ELF-1 (cell line): ENCODE data around the gene SMAD1.
"Not testable (repeated sequence)": the region's sequence is repeated elsewhere in the genome, so short reads cannot be mapped to it uniquely, and the experiment has no call there.

Experiments used
- DNase-seq: peaks from one replicate; pipeline ENCODE4 v3.0.0-alpha.2; 2016; ENCODE audit warnings: low read depth, low spot score

Gene SMAD1

GRCh38 chr4:145527773-145528172 is 46.1 kb downstream of the SMAD1 start:
- no peak for DNase-seq

GRCh38 chr4:145528601-145529000 is 46.9 kb downstream of the SMAD1 start:
- DNase-seq: no peak

DNA sequence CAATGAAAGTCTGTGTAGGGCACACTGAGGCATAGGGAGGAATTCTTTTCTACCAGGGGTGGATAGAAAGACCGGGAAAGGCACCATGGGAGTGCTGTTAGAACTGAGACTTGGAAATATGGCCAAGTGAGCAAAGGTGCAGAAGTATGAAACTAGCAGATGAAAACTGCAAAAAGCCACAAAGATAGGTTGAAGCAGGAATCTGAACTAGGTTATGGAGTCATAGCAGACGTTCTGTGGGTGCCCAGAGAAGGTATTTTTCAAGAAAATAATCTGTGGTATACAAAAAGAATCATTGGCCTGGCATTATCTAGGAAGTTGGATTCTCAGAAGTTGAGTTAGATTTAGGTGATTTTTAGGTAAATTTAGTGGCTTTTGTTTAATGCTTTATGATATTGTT is 48.5 kb downstream of the SMAD1 start:
- DNase-seq: no peak

- DNase-seq: no peak
Measured at GRCh38 chr4:145530662-145531061, 49.0 kb downstream of the SMAD1 start.

DNA sequence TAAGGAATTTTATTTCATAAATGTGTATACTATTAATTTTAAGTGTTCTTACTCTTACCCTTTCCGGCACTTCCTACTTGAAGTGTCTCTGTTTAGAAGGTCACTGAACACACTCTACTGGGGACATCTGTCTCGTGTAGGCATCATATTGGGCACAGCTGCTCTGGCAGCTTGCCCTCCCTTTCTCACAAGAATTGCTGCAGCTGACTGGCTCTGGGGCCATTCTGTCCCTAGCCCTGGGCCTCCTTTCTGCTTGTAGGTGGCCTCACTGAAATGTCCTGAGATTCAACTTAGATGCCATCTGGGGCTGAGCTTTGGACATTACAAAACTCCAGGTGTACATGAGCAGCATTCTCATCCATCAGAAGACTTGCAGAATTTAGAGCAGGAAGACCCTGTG is 49.6 kb downstream of the SMAD1 start:
- no peak for DNase-seq

- no peak for DNase-seq
Measured at GRCh38 chr4:145531859-145532258, 50.2 kb downstream of the SMAD1 start.

- no peak for DNase-seq
Measured at GRCh38 chr4:145533001-145533400, 51.3 kb downstream of the SMAD1 start.

DNA sequence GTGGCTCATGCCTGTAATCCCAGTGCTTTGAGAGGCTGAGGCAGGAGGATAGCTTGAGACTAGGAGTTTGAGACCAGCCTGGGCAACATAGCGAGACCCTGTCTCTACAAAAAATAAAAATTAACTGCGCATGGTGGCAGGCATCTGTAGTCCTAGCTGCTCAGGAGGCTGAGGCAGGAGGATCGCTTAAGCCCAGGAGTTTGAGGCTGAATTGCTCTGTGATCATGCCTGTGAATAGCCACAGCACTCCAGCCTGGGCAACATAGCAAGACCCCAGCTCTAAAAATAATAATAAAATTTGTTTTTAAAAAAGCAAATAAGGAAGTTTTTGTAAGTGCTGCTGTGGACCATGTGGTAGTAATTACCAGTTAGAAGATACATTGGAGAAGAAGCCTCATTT is 51.8 kb downstream of the SMAD1 start:
- not testable (repeated sequence) for DNase-seq

DNA sequence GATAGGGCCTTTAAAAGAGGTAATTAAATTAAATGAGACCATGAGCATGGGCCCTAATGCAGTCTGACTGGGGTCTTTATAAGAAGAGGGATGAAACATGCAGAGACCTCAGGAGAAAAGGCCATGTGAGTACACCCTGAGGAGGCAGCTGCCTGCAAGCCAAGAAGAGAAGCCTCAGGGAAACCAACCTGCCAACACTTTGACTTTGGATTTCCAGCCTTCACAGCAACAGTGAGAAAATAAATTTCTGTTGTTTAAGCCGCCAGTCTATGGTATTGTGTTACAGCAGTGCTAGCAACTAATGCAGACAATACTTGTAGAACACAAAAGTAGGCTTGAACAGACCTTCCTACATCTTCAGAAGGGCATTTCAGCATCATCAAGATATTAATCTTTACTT is 52.3 kb downstream of the SMAD1 start:
- DNase-seq: no peak

DNA sequence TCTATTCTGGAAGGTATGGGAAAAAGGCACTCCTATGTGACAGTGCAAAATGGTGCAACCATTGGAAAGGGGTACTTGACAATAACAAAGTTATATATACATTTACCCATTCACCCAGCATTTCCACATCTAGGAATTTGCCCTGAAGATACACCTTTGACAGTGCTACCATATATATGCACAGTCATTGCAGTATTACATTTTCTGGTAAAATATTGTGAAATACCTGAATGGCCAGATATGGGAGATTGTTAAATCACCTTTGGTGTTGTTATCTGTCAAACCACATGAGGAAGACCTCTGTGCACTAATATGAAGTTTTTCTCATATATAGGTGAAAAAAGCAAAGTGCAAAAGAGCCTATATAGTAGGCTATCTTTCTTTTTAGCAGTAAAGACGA is 53.5 kb downstream of the SMAD1 start:
- no peak for DNase-seq

DNA sequence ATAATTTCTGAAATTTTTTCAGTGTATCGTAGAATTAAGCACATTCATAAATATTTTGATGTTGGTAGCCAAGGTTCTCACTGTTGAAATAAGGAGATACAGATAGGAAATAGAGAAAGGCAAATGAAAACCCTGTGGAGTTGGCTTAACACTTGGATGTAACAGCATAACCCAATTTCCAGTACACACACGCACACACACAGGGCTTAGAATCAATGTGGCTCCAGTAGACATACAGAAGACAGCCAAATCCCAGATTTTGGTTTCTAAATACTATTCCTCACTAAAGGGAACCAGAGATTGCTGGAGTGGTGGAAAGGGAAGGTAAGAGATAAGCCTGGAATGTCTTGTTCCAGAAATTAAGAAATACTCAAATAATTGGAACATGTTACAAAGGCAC is 54.4 kb downstream of the SMAD1 start:
- no peak for DNase-seq

- DNase-seq: no peak
Measured at GRCh38 chr4:145538596-145538995, 56.9 kb downstream of the SMAD1 start.

DNA sequence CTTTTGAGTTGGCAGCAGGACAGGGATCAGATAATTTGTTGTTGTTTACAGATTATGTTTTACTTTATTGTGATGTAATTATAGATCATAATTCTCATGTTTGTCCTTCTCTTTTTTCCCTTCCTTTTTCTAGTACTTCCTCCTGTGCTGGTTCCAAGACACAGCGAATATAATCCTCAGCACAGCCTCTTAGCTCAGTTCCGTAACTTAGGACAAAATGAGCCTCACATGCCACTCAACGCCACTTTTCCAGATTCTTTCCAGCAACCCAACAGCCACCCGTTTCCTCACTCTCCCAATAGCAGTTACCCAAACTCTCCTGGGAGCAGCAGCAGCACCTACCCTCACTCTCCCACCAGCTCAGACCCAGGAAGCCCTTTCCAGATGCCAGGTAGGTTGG is 58.0 kb downstream of the SMAD1 start:
- no peak for DNase-seq

DNA sequence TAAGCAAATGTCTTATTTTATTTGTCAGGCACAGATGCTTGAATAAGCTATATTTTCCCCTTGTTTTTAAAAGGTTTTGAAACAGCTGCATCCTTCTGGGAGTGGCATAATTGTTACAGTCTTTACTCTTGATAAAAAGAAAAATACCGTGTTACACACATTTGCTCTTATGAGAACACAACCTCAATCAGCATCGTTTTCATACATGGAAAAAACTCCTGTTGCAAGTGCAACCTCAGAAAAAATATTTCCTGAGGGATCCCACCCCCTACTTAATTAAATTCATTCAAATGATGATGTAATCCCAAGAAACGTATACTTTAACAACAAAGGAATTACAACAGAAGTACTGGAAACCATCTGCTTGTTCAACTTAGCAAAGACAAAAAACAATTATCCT is 58.6 kb downstream of the SMAD1 start:
- DNase-seq: no peak

GRCh38 chr4:145541346-145541745 is 59.7 kb downstream of the SMAD1 start:
- DNase-seq: no peak

- DNase-seq: no peak
Measured at GRCh38 chr4:145545031-145545430, 63.4 kb downstream of the SMAD1 start.

- no peak for DNase-seq
Measured at GRCh38 chr4:145545538-145546174, 64.0 kb downstream of the SMAD1 start.

DNA sequence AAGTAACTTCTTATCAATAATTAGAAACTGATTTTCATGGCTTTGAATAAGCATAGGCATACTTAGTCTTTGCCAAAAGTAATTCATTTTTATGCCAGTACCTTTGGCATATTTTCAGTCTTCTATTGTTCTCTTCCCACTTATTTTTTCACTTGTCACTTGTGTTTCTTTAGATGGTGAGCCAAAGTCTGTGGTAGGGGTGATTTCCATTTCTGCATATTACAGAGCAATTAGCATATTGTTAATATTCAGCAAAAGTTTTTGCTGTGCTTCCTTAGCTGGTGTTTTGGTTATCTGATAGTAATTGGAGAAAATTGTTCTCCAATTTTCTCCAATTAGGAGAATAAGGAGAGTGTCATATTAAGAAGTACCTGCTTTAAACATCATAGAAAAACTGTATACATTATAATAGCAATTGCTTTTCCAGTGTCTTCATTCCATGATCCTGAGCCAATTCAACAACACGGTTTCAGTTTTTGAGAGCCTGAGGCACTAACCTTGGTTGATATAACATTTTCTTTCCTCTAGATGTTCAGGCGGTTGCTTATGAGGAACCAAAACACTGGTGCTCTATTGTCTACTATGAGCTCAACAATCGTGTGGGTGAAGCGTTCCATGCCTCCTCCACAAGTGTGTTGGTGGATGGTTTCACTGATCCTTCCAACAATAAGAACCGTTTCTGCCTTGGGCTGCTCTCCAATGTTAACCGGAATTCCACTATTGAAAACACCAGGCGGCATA is 64.7 kb downstream of the SMAD1 start:
- DNase-seq: no peak

- no peak for DNase-seq
Measured at GRCh38 chr4:145551660-145552059, 70.0 kb downstream of the SMAD1 start.

DNA sequence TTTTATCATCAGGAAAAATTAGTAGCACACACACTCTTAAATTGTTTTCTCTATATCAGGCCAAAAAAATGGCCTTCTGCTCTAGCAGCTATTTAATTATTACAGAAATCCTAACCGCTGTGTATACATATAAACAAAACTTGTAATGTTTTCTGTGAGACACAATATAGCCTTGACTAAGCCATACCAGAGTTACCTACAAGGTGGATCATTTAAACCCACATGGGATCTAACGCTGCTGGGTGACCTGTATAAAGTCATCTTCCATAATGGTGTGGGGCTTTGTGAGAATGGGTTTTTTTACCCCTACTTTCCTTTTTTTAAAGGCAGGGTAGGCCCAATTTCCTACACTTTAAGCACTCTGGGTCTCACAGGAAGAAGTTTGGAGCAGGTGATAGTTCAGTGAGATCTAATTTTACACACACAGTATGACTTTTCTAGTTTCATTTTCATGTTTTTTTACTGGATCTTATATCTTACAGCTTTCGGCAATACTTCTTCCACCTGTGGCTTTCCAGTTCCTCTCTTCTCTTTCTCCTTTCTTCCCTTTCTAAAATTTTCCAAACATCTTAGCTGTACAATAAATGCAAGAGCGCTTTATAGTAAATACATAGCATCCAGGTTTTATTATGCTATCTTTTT is 70.6 kb downstream of the SMAD1 start:
- no peak for DNase-seq

DNA sequence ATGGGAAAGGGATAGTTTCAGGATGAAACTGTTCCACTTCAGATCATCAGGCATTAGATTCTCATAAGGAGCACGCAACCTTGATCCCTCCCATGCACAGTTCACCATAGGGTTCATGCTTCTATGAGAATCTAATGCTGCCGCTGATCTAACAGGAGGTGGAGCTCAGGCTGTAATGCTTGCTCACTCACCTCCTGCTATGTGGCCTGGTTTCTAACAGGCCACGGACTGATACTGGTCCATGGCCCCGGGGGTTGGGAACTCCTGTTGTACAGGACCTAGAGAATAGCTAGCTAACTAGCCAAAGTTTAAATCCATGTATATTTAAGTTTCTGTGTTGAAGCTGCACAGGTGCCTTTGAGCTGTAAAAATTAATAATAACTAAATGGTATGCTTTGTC is 71.7 kb downstream of the SMAD1 start:
- DNase-seq: no peak

DNA sequence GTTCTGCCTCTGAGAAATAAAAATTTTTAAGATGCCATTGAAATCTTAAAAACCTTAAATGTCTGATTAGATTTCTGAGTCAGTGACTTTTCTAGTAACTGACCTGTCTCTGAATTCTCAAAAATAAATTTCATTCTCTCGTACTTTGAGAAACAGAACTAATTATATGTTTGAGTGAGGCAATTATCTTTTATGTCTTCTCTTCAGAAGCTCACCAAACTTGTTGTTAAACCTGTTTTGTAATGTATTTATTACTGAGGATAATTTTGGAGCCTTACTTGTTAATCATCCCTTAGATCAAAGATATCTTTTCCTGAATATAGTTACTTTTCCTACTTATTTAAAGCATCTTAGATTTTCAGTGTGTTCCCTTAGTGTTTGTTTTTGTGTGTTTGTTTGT is 73.0 kb downstream of the SMAD1 start:
- no peak for DNase-seq

- peak; percentile 58 for DNase-seq
Measured at GRCh38 chr4:145557720-145558119, 76.1 kb downstream of the SMAD1 start.
